SH-SY5Y (cell line): Measurements from ENCODE around the gene TANGO6.

Source experiments
- GATA2 ChIP-seq: IDR thresholded peaks from 2 replicates; pipeline ENCODE4 v1.6.1; 2011; ENCODE audit warnings: mild to moderate bottlenecking, low read depth, low read length
- GATA3 ChIP-seq: IDR thresholded peaks from 2 replicates; pipeline ENCODE4 v1.6.1; 2011; ENCODE audit warnings: low read depth, mild to moderate bottlenecking, low read length, moderate library complexity

The TANGO6 gene

GRCh38 chr16:68892898-68893297 is 49.6 kb downstream of the TANGO6 start:
- TF ChIP-seq GATA3 = no peak

GRCh38 chr16:68893710-68894705 is 50.7 kb downstream of the TANGO6 start:
- TF ChIP-seq GATA3 (no peak), GATA2 (no peak)

- TF ChIP-seq GATA2 (no peak), GATA3 (no peak)
These were observed 51.4 kb downstream of the TANGO6 start for GRCh38 chr16:68894714-68895113.

DNA sequence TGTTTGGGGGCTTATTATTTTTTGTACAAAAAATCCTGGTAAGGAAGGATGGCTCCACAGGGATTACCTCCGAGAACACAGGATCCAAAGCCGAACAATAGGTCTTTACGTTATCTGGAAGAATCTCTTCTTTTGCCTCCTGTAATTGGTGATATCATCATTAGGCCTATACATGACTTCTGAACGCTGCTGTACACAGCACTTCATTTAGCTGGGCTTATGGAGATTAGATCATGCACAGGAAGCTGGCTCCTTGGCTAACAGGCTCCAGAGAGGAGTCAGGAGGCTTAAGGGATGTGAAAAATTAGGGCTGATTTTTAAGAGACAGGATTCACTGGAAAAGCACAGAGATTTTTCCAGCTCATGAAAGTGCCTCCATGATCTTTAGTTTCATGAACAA is 54.7 kb downstream of the TANGO6 start:
- peak; percentile 69 for TF ChIP-seq GATA2
- TF ChIP-seq GATA3 = peak; percentile 34; the same call in 1 of the 2 replicates

- TF ChIP-seq GATA3 = no peak
- TF ChIP-seq GATA2 = no peak
These were observed 56.7 kb downstream of the TANGO6 start for GRCh38 chr16:68900009-68900408.

DNA sequence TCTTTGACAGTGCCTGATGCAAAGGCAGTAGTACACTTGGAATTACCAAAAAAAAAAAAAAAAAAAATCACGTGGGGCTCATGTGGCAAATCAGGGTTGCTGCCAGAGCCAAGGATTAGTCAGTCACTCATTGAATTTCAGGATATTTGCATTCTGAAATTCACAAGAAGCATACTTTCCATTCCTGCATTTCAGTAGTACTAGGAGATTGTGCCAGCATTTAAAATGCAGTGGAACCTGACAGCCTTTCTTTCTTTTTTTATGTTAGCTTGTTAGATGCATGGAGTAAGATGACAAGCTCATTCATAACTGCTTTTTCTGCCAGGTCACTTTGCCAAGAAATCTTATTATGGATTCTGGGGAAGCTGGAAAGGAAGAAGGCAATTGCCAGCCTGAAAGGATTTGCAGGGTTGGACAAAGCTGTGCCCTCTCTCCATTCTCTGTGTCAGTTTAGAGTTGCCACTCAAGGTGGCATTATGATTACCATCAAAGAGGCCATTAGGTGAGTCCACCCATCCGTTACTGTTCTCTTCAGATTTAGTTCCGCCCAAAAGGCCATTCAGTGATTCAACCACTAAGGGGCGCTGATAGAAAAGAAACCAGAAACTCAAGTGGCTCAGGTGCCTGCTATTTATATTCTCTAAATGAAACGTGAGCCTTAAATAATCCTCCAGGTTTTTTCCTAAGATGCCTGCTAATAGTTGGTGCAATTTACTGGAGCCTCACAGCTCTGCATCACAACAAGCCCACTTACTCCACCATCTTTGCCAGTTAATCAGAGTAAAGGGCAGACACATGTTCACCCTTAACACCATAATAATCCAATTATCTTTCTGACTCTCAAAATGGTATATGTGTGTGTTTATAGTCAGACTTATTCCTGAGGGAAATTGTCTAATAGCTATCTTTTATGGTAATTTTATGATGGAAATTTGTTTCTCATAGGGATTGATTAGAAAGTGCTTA is 59.0 kb downstream of the TANGO6 start:
- TF ChIP-seq GATA3 = no peak
- TF ChIP-seq GATA2 = no peak

DNA sequence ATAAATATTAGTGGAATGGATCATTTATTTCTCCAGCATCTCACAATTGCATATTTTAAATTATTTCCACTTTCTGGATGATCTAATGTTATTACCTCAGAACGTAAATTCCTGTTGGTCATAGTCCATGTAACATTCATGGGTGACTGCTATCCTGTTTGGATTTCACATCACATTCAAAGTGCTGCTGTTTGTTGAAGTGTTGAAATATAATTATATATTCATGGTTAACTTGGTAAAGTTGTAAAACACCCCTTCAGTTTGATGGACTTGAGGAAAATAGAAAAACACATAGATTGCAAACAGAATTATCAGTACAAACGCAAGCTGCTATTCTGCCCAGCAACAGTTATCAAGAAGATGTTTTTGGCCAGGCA is 59.6 kb downstream of the TANGO6 start:
- TF ChIP-seq GATA3 (no peak), GATA2 (no peak)

GRCh38 chr16:68907297-68907696 is 64.0 kb downstream of the TANGO6 start:
- TF ChIP-seq GATA2 (no peak), GATA3 (no peak)

DNA sequence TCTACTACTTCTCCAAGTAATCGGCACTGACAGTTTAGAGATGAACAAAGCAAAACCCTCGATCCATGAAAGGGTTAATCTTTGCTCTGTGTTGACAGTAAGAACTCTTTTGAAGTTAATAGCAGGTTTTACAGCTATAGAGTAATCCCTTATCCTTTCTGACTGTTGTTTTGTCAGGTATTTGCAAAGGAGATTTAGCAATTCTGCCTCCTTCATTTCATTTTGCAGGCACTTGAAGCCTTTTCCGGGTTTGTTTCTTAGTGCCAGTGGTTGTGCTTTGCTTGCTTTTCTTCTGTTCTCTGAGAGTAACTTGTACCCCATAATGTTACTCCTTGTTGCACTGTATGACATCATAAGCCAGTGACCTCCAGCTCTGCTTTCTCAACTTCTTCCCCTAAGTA is 64.5 kb downstream of the TANGO6 start:
- TF ChIP-seq GATA3 = no peak
- no peak for TF ChIP-seq GATA2

DNA sequence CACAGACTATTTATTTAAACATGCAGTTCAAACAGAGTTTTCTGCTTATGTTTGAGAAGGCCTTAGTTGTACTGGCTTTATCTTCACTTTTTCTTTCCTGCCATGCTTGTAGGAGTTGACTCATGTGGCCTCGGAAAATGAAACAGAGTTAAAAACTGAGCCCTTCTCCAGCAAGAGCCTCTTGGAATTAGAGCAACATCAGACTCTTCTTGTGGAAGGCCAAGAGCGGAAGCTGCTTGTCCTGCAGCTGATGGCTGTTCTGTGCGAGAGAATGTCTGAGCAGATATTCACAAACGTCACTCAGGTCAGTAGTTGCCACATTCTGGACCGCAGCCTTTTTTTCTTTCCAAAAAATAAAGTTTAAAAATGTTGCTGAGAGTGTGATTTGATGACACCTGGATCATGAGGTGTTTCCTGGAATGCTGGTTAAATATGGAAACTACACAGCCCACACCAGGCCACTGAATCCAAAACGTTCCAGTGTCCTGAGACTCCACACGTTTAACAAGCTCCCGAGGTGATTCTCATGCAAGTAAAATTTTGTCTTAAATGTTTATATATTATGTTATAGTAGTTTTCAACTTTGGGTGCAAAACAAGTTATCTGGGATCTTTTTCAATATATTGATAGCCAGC is 65.9 kb downstream of the TANGO6 start:
- TF ChIP-seq GATA2 = no peak

DNA sequence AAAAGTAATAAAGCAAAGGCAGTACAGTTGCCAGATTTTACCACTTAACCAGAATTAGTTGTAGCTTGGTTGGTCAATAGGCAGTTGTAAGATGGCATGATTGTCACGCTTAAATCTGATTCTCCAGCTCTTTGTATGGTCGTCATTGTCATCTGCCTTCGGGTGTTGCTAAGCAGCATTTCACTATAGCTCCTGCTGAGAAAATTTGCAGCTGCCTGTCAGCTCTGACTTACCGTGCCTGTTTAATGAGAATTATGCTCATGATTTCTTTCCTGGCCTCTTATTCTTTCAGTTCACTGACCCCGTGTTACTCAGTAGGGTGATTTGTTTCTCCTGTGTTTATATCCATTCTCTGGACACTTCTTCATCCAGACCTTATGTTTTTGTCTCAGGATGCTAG is 66.7 kb downstream of the TANGO6 start:
- TF ChIP-seq GATA2 = no peak
- no peak for TF ChIP-seq GATA3

DNA sequence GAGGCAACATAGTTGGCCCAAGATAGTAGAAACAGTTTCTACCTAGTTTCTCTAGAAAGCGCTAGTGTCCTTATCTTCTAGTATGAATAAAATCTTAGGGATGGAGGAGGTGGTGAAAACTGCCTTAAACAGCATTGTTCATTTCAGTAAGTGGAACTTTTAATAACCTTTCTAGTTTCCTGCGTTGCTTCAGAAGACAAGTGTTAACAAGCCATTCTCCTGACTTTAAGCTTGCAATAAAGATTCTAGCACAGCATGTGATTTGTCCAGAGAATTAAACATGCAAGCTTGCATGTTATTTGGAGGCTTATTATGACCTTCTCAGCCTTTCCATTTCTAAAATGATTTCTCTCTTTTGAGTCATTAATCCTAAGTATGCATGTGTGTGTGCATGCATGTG is 72.3 kb downstream of the TANGO6 start:
- TF ChIP-seq GATA3 (no peak), GATA2 (no peak)

GRCh38 chr16:68917541-68917940 is 74.2 kb downstream of the TANGO6 start:
- TF ChIP-seq GATA2 = no peak
- TF ChIP-seq GATA3 = no peak

DNA sequence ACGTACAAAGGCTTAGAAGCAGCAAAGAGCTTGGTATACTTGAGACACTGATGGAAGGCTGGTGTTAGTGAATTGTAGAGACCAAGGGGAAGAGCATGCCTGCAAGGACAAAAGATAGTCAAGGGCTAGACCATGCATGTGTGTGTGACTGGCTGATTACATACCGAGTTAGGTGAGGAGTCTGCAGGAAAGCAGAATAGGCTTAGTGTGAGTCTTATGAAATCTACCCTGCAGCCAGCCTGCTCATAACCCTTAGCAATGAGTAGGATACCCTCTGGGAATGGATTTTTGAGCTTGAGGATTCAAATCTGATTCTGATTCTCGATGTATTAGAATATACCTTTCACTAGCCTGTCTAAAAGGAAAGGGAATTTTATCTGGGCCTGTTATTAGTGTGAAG is 77.0 kb downstream of the TANGO6 start:
- TF ChIP-seq GATA3 (no peak), GATA2 (no peak)

DNA sequence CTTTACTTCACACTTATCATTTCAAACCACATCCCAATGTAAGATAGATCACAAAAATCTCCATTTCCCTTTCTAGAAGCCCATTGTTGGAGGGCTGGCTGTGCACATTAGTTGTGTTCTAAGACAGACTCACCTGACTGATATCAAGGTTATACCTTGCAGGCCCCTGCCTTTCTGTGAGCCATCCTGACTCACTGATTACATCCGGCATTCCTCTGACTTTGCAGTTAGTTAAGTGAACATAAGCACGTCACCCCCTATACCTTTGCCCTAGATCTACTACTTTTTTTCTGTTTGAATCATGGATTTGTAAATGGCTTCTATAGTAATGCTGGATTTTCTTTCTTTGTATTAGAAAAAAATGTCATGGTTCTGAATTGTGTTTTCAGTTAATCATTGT is 78.3 kb downstream of the TANGO6 start:
- TF ChIP-seq GATA2 (no peak), GATA3 (no peak)
